ENCODE data around the gene CDK17.
"Not testable (repeated sequence)": the region's sequence is repeated elsewhere in the genome, so short reads cannot be mapped to it uniquely, and the experiment has no call there.

The CDK17 gene

GRCh38 chr12:96434107-96434506 lies 33.9 kb upstream of the CDK17 start:
- no peak overlapping the region for H3K4me3 ChIP-seq (ENCODE audit: low read length in 2 of 2)
- no peaks in the 10 kb centered on the region for H3K36me3 ChIP-seq (ENCODE audit: control insufficient read depth in 2 of 2, insufficient read depth in 2 of 2, low read length in 2 of 2)
- no peaks in the 10 kb centered on the region for H3K27me3 ChIP-seq (ENCODE audit: control insufficient read depth in 2 of 2, insufficient read depth in 2 of 2, low read length in 2 of 2)
- H3K27ac ChIP-seq (ENCODE audit: low read depth in 2 of 2, low read length in 2 of 2) = no peak overlapping the region
- no peak overlapping the region for H3K9ac ChIP-seq (ENCODE audit: low read depth in 1 of 2, low read length in 2 of 2)
- no peaks in the 10 kb centered on the region for H3K4me1 ChIP-seq (ENCODE audit: control insufficient read depth in 2 of 2, insufficient read depth in 2 of 2, low read length in 2 of 2)
- no peaks in the 10 kb centered on the region for H3K9me3 ChIP-seq (ENCODE audit: control insufficient read depth in 2 of 2, low read length in 2 of 2)

GRCh38 chr12:96432496-96433321 lies 32.5 kb upstream of the CDK17 start:
- not testable (repeated sequence) for H3K9ac ChIP-seq (ENCODE audit: low read depth in 1 of 2, low read length in 2 of 2); H3K4me3 ChIP-seq (ENCODE audit: low read length in 2 of 2); H3K27me3 ChIP-seq (ENCODE audit: control insufficient read depth in 2 of 2, insufficient read depth in 2 of 2, low read length in 2 of 2); H3K4me1 ChIP-seq (ENCODE audit: control insufficient read depth in 2 of 2, insufficient read depth in 2 of 2, low read length in 2 of 2); H3K27ac ChIP-seq (ENCODE audit: low read depth in 2 of 2, low read length in 2 of 2); H3K36me3 ChIP-seq (ENCODE audit: control insufficient read depth in 2 of 2, insufficient read depth in 2 of 2, low read length in 2 of 2); H3K9me3 ChIP-seq (ENCODE audit: control insufficient read depth in 2 of 2, low read length in 2 of 2)

- Histone ChIP-seq H3K27me3 (ENCODE audit: control insufficient read depth in 2 of 2, insufficient read depth in 2 of 2, low read length in 2 of 2) (no peaks in the 10 kb centered on the region), H3K9me3 (ENCODE audit: control insufficient read depth in 2 of 2, low read length in 2 of 2) (no peaks in the 10 kb centered on the region), H3K27ac (ENCODE audit: low read depth in 2 of 2, low read length in 2 of 2) (no peak overlapping the region), H3K4me1 (ENCODE audit: control insufficient read depth in 2 of 2, insufficient read depth in 2 of 2, low read length in 2 of 2) (no peaks in the 10 kb centered on the region), H3K4me3 (ENCODE audit: low read length in 2 of 2) (no peak overlapping the region), H3K9ac (ENCODE audit: low read depth in 1 of 2, low read length in 2 of 2) (no peak overlapping the region), H3K36me3 (ENCODE audit: control insufficient read depth in 2 of 2, insufficient read depth in 2 of 2, low read length in 2 of 2) (no peaks in the 10 kb centered on the region)
Observed at GRCh38 chr12:96431067-96431466, 30.8 kb upstream of the CDK17 start.

GRCh38 chr12:96427269-96427729 lies 27.1 kb upstream of the CDK17 start:
- Histone ChIP-seq H3K4me3 (ENCODE audit: low read length in 2 of 2) (no peak overlapping the region), H3K9ac (ENCODE audit: low read depth in 1 of 2, low read length in 2 of 2) (peak overlapping the region; percentile 24 to 48), H3K27me3 (ENCODE audit: control insufficient read depth in 2 of 2, insufficient read depth in 2 of 2, low read length in 2 of 2) (no peaks in the 10 kb centered on the region)

GRCh38 chr12:96425951-96426350 lies 25.7 kb upstream of the CDK17 start:
- no peaks in the 10 kb centered on the region for H3K27me3 ChIP-seq (ENCODE audit: control insufficient read depth in 2 of 2, insufficient read depth in 2 of 2, low read length in 2 of 2)
- H3K27ac ChIP-seq (ENCODE audit: low read depth in 2 of 2, low read length in 2 of 2) = no peak overlapping the region
- no peak overlapping the region for H3K9ac ChIP-seq (ENCODE audit: low read depth in 1 of 2, low read length in 2 of 2)
- no peaks in the 10 kb centered on the region for H3K9me3 ChIP-seq (ENCODE audit: control insufficient read depth in 2 of 2, low read length in 2 of 2)
- H3K4me3 ChIP-seq (ENCODE audit: low read length in 2 of 2) = no peak overlapping the region
- H3K4me1 ChIP-seq (ENCODE audit: control insufficient read depth in 2 of 2, insufficient read depth in 2 of 2, low read length in 2 of 2) = peaks cover 0 to 2% of the 10 kb centered on the region in 2 donors
- H3K36me3 ChIP-seq (ENCODE audit: control insufficient read depth in 2 of 2, insufficient read depth in 2 of 2, low read length in 2 of 2) = no peaks in the 10 kb centered on the region

More at GRCh38 chr12:96427269-96427729, 27.1 kb upstream of the CDK17 start:
- H3K36me3 ChIP-seq (ENCODE audit: control insufficient read depth in 2 of 2, insufficient read depth in 2 of 2, low read length in 2 of 2) = no peaks in the 10 kb centered on the region
- H3K4me1 ChIP-seq (ENCODE audit: control insufficient read depth in 2 of 2, insufficient read depth in 2 of 2, low read length in 2 of 2) = peaks cover 0 to 2% of the 10 kb centered on the region in 2 donors
- H3K27ac ChIP-seq (ENCODE audit: low read depth in 2 of 2, low read length in 2 of 2) = peak overlapping the region; percentile 56 to 71
- H3K9me3 ChIP-seq (ENCODE audit: control insufficient read depth in 2 of 2, low read length in 2 of 2) = no peaks in the 10 kb centered on the region

GRCh38 chr12:96425321-96425720 lies 25.1 kb upstream of the CDK17 start:
- H3K27me3 ChIP-seq (ENCODE audit: control insufficient read depth in 2 of 2, insufficient read depth in 2 of 2, low read length in 2 of 2) = no peaks in the 10 kb centered on the region
- no peaks in the 10 kb centered on the region for H3K9me3 ChIP-seq (ENCODE audit: control insufficient read depth in 2 of 2, low read length in 2 of 2)
- peaks cover 0 to 2% of the 10 kb centered on the region in 2 donors for H3K4me1 ChIP-seq (ENCODE audit: control insufficient read depth in 2 of 2, insufficient read depth in 2 of 2, low read length in 2 of 2)
- H3K9ac ChIP-seq (ENCODE audit: low read depth in 1 of 2, low read length in 2 of 2) = no peak overlapping the region
- no peaks in the 10 kb centered on the region for H3K36me3 ChIP-seq (ENCODE audit: control insufficient read depth in 2 of 2, insufficient read depth in 2 of 2, low read length in 2 of 2)
- H3K27ac ChIP-seq (ENCODE audit: low read depth in 2 of 2, low read length in 2 of 2) = no peak overlapping the region
- H3K4me3 ChIP-seq (ENCODE audit: low read length in 2 of 2) = no peak overlapping the region

GRCh38 chr12:96424601-96425000 lies 24.4 kb upstream of the CDK17 start:
- peaks cover 0 to 2% of the 10 kb centered on the region in 2 donors for H3K4me1 ChIP-seq (ENCODE audit: control insufficient read depth in 2 of 2, insufficient read depth in 2 of 2, low read length in 2 of 2)
- H3K9me3 ChIP-seq (ENCODE audit: control insufficient read depth in 2 of 2, low read length in 2 of 2) = no peaks in the 10 kb centered on the region
- H3K36me3 ChIP-seq (ENCODE audit: control insufficient read depth in 2 of 2, insufficient read depth in 2 of 2, low read length in 2 of 2) = no peaks in the 10 kb centered on the region
- H3K9ac ChIP-seq (ENCODE audit: low read depth in 1 of 2, low read length in 2 of 2) = no peak overlapping the region
- no peaks in the 10 kb centered on the region for H3K27me3 ChIP-seq (ENCODE audit: control insufficient read depth in 2 of 2, insufficient read depth in 2 of 2, low read length in 2 of 2)
- H3K4me3 ChIP-seq (ENCODE audit: low read length in 2 of 2) = no peak overlapping the region
- H3K27ac ChIP-seq (ENCODE audit: low read depth in 2 of 2, low read length in 2 of 2) = no peak overlapping the region

GRCh38 chr12:96422192-96422591 lies 22.0 kb upstream of the CDK17 start:
- Histone ChIP-seq H3K9ac (ENCODE audit: low read depth in 1 of 2, low read length in 2 of 2) (no peak overlapping the region), H3K4me3 (ENCODE audit: low read length in 2 of 2) (no peak overlapping the region), H3K4me1 (ENCODE audit: control insufficient read depth in 2 of 2, insufficient read depth in 2 of 2, low read length in 2 of 2) (peaks cover 0 to 2% of the 10 kb centered on the region in 2 donors), H3K27me3 (ENCODE audit: control insufficient read depth in 2 of 2, insufficient read depth in 2 of 2, low read length in 2 of 2) (no peaks in the 10 kb centered on the region), H3K27ac (ENCODE audit: low read depth in 2 of 2, low read length in 2 of 2) (no peak overlapping the region), H3K9me3 (ENCODE audit: control insufficient read depth in 2 of 2, low read length in 2 of 2) (no peaks in the 10 kb centered on the region), H3K36me3 (ENCODE audit: control insufficient read depth in 2 of 2, insufficient read depth in 2 of 2, low read length in 2 of 2) (no peaks in the 10 kb centered on the region)

GRCh38 chr12:96421014-96421413 lies 20.8 kb upstream of the CDK17 start:
- Histone ChIP-seq H3K4me3 (ENCODE audit: low read length in 2 of 2) (no peak overlapping the region), H3K9ac (ENCODE audit: low read depth in 1 of 2, low read length in 2 of 2) (no peak overlapping the region), H3K4me1 (ENCODE audit: control insufficient read depth in 2 of 2, insufficient read depth in 2 of 2, low read length in 2 of 2) (peaks cover 0 to 2% of the 10 kb centered on the region in 2 donors), H3K27ac (ENCODE audit: low read depth in 2 of 2, low read length in 2 of 2) (no peak overlapping the region), H3K9me3 (ENCODE audit: control insufficient read depth in 2 of 2, low read length in 2 of 2) (no peaks in the 10 kb centered on the region), H3K36me3 (ENCODE audit: control insufficient read depth in 2 of 2, insufficient read depth in 2 of 2, low read length in 2 of 2) (no peaks in the 10 kb centered on the region), H3K27me3 (ENCODE audit: control insufficient read depth in 2 of 2, insufficient read depth in 2 of 2, low read length in 2 of 2) (no peaks in the 10 kb centered on the region)

- Histone ChIP-seq H3K27ac (ENCODE audit: low read depth in 2 of 2, low read length in 2 of 2) (no peak overlapping the region), H3K36me3 (ENCODE audit: control insufficient read depth in 2 of 2, insufficient read depth in 2 of 2, low read length in 2 of 2) (no peaks in the 10 kb centered on the region), H3K9me3 (ENCODE audit: control insufficient read depth in 2 of 2, low read length in 2 of 2) (no peaks in the 10 kb centered on the region), H3K4me3 (ENCODE audit: low read length in 2 of 2) (no peak overlapping the region), H3K9ac (ENCODE audit: low read depth in 1 of 2, low read length in 2 of 2) (no peak overlapping the region), H3K4me1 (ENCODE audit: control insufficient read depth in 2 of 2, insufficient read depth in 2 of 2, low read length in 2 of 2) (peaks cover 0 to 2% of the 10 kb centered on the region in 2 donors), H3K27me3 (ENCODE audit: control insufficient read depth in 2 of 2, insufficient read depth in 2 of 2, low read length in 2 of 2) (no peaks in the 10 kb centered on the region)
Observed at GRCh38 chr12:96420277-96420835, 20.1 kb upstream of the CDK17 start.
